RPMI8226 (cell line): Measurements from ENCODE around the gene IFNL3.

Source experiments
- DNase-seq: peaks from one replicate; pipeline ENCODE4 v3.0.0-alpha.2; 2015

The IFNL3 gene

DNA sequence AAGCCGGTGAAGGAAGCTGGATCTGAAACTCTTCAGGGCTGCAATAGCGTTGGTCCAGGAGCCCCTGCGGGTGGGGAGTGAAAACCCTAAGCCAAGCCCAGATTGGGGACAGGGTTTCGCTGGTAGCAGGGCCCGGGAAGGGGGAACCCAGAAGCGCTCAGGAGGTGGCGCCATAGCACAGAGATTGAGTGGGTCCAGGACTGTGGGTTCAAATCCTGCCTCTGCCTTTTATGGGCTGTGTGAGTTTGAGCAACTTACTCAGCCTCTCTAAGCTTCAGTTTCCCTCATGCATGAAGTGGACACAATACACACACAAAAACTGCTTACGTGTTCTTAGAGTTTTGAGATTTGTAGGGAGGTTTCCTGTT, 32.4 kb downstream of the IFNL3 start:
- peak; percentile 47 for DNase-seq

DNA sequence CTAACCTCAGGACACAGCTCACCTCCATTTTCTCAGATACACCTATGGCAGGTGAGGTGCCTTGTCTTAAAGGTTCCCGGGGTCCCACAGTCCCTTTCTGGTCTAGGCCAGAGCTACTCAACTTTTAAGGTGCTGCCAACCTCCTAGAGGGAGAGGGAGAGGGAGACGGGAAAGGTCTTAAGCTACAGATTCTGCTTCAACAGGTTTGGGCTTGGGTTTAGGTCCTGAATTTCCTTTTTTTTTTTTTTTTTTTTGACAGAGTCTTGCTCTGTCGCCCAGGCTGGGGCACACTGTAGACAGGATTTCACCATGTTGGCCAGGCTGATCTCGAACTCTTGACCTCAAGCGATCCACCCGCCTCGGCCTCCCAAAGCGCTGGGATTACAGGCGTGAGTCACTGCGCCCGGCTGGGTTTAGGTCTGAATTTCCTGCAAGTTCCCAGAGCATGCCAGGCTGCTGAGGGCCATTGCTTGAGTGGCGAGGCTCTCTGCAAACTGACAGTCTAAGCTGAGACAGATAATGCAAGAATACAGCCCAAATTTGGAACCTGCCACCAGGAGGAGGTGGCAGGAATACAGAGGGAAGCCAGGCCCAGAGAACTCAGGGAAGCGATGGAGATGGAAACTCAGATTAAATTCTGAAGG, 33.0 kb downstream of the IFNL3 start:
- DNase-seq: no peak

DNA sequence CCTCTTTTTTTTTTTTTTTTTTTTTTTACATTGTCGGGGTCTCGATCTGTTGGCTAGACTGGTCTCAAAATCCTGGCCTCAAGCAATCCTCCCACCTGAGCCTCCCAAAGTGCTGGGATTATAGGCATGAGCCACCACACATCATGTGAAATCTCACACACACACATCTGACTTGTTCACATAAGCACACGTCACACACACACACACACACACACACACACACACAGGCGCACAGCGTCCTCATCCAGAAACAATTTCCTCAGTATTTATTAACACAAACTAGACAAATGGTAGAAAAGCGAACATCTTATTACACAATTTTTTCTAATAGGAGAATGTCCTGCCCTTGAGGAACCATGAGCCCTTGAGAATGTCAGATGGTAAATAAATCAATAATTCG, 35.6 kb downstream of the IFNL3 start:
- no peak for DNase-seq

DNA sequence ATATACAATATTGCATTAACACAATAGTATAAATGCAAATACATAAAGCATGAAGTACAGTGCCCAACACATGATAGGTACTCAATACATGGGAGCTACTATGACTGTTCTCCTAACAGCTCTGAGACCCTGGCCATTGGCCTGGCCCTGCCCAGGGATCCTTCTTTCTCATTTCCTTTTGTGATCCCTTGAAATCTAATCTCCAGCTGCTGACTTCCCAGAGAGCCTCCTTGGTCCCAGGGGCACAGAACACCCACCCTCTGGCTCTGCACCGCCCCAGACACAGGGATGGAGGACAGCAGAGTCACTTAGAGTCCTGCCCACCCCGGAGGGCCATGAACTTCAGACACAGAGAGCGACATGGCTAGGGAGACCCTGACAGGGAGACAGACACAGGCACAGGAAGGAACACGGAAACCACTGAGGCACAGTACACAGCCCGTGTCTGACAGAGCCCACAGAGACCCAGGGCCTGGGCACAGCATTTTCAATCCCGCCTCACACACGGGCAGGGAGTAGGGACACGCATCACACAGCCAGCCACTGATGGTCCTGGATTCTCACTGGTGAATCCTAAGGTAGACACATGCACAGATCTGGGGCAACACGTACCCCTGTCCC, 36.5 kb downstream of the IFNL3 start:
- DNase-seq: no peak

DNA sequence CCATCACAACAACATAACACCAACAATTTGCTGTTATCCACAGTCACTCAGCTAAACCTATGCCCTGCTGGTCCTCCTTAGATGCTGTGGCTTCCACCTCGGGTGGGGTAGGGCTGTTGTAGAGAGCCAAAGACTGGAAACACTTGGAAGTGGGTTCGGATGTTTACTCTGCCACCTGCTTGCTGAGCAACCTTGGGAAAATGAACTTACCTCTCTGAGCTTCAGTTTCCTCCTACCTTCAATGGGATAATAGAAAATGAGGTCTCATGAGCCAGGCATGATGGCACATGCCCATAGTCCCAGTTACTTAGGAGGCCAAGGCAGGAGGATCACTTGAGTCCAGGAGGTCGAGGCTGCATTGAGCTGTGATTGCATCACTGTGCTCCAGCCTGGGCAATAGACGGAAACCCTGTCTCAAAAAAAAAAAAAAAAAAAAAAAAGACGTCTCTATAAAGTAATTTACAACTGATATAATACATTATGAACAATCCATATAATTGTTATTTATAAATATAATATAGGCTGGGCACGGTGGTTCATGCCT, 37.4 kb downstream of the IFNL3 start:
- no peak for DNase-seq

DNA sequence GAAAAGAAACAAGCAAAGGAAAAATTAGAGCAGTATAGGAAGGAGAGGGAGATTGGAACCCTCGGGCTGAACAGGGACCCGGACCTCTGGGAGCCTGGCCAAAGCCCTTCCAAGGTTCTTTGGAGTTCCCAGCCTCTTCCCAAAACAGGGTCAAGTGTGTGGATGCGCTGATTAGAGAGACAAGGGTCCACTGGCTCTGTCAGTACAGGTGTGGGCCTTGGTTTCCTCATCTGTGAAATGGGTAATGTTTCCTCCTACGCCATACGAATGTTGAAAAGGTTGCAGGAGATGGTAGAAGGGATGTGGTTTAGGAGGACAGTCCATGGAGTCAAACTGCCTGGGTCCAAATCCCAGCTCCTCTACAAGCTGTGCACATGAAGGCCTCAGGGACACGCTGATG, 38.7 kb downstream of the IFNL3 start:
- DNase-seq: no peak

DNA sequence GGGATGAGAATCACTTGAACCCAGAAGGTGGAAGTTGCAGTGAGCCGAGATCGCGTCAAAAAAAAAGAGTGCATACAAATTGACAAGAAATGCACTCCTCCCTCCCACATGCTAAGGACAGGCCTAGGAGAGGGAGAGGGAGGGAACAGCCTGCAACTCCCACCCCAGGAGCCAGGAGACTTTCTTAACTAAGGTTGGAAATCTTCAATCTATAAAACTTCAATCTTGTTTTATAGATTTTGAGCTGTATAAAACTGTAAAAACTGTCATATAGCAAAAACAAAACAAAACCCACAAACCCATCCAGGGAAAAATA, 39.4 kb downstream of the IFNL3 start:
- no peak for DNase-seq

DNA sequence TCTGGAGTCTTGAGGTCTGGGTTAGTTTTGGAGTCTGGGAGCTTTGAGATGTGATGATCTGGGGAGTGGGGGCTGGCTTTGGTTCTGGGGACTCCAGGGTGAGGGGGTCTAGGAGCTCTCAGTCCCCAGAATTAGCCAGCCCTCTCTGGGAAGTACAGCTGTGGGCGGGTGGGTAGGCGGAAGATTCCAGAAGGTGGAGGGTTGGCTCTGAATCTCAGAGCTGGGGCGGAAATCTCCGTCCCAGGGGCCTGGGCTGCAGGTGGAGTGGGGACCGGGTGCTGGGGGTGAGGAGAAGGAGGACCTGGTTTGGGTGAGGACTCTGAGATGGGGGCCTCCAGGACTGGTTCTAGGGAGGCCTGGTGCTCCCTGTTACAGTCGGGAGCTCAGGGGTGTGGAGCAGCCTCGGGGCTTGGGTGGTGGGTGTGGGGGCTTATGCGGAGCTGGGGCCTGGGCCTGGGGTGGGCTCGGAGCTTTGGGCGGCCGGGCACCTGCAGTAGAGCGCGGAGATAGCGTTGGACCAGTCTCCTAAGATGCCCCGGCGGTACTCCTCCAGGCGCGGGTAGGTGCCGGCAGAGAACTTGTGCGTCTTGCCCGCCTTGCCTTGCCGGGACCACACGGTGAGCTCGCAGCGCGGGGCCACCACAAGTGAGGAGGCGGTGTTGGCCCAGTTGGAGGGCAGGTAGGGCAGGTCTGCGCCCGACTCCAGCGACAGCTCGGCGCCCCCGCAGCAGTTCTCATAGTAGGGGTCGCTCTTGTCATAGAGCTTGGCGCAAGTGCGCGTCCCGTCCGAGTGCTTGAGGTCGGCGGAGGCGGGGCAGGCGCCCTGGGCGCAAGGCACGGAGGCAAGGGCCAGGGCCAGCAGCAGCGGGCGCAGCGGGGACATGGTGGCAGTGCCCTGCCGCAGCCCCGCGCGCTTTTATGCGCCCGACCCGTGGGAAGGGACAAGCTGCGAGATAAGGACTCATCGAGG, 41.1 kb downstream of the IFNL3 start, which contains the start of gene SYCN:
TSS of gene SYCN (minus strand) at position 892 of the 970 bp plus-strand sequence. CDS start at position 883, 9 bp downstream.
- DNase-seq: no peak

DNA sequence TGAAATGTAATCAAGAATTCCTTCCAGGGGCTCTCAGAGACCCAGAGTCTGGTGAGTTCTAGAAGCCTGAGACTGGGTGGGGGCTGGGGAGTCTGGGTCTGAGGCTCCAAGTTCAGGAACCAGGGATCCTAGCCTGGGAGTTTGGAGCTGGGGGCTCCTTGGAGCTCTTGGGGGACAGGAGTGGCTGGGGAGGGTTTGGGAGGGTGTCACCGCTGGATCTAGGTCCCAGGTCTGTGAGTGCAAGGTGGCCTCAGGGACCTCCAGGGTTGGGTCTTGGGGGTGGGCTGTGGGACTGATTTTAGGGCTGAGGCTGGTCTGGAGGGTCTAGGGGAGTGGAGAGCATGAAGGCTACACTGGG, 41.8 kb downstream of the IFNL3 start:
- no peak for DNase-seq

DNA sequence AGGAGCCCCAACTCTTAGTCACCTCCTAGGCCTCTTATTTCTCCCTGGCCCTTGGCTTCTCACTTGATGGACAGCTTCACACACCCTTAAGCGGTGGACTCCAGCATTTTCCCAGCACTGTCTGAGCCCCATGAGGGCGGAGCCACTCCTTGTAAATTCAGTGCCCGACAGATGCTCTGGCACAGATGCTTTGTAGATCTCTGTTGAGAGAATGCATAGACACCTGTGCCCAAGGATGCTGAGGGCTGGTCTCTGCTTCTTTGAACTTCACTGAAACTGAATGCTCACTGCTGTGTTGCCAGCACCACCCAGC, 44.0 kb downstream of the IFNL3 start:
- DNase-seq: no peak

DNA sequence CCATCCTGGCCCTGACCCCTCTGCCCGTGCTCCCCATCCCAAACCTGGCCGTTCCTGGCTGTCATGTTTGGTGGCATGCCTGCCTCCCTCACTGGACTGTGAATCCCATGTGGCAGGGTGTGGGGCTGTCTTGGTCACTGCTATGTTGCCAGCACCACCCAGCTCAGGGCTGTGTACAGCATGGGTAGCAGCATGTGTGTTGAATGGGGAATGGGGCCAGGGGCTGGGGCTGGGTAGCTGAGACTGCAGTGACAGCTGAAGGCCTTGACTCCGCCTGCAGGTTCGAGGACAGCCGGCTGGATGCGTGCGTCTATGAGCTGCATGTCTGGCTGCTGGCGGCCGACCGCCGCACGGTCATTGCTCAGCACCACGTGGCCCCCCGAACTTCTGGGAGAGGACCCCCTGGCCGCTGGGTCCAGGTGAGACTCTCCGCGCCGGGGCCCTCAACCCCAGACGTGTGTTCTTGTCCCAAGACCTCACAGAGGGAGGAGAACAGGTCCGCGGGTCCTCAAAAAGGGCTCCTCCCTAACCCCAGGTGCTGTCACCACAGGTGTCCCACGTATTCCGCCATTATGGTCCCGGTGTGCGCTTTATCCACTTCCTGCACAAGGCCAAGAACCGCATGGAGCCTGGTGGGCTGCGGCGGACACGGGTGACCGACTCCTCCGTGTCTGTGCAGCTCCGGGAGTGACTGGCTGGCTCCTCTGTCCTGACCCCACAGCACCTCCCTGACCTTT, 44.6 kb downstream of the IFNL3 start:
- DNase-seq: no peak

DNA sequence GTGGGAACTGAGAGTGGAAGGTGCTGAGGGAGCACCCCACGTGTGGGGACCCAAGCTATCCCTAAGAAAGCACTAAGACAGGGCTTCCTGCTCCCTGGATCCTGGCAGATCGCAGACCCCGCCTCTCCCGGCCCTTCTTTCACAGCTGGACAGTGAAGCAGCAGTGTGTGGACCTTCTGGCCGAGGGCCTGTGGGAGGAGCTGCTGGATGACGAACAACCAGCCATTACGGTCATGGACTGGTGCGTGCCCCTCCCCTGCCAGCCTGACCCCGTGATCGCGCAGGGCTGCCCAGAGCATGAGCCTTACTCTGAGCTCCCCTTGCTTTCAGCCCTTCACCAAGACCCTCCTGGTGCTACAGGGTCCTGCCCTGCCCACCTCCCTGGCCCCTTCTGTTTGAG, 45.8 kb downstream of the IFNL3 start:
- DNase-seq: no peak

DNA sequence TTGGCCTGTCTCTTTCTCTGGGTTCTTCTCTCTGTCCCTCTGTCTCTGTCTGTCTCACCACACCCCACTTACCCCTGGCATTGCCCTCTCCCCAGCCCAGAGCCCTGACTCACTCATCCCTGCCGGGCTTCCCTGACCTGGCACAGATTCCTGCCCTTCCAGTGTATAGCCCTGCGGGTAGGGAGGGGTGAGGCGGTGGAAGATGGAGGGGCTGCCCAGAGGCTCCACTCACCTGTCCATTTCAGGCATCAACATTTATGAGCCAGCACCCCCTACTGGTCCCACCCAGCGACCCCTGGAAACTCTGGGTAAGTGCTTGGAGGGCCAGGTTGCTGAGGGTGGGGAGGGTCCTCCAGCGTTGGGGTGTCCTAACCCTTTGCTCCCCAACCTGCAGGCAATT, 47.0 kb downstream of the IFNL3 start:
- no peak for DNase-seq

DNA sequence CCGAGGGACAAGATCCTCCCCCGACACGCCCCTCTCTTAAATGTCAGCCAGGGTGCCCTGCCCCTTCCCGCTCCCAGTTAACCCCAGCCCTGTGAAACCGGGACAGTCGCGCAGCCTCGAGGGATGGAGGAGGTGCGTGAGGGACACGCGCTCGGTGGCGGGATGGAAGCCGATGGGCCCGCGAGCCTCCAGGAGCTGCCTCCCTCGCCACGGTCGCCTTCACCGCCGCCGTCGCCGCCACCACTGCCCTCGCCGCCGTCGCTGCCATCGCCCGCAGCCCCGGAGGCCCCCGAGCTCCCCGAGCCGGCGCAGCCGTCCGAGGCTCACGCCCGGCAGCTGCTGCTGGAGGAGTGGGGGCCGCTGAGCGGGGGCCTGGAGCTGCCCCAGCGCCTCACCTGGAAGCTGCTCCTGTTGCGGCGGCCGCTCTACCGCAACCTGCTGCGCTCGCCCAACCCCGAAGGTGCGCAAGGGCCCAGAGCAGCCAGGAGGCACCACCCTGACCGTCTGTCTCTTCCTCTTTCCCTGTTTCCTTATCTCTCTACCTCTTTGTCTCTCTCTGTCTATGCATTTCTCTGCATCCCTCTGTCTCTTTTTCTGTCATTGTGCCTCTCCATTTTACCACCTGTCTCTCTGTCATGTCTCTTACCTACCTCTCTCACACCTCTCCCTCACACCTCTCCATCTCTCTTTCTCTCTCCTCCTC, 47.8 kb downstream of the IFNL3 start, which contains the start of gene NCCRP1:
TSS of gene NCCRP1 (plus strand) at position 105 of the 703 bp plus-strand sequence. CDS start at position 124, 19 bp downstream.
- peak; percentile 9 for DNase-seq

DNA sequence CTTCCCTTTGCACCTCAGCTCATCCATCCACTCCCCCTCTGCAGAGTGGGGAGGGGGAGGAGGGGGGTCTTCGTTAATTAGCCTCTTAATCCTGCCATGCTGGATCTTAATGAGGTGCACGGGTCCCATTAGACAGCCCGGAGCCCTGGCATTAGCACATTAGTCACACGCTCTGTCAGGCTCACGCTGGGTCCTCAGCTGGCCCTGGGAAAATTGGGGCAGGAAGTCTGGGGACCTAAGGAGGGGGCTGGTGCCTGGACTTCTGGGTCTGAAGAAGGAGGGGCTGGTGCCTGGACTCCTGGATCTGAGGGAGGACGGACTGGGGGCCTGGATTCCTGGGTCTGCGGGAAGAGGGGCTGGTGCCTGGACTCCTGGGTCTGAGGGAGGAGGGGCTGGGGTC, 48.5 kb downstream of the IFNL3 start:
- no peak for DNase-seq

DNA sequence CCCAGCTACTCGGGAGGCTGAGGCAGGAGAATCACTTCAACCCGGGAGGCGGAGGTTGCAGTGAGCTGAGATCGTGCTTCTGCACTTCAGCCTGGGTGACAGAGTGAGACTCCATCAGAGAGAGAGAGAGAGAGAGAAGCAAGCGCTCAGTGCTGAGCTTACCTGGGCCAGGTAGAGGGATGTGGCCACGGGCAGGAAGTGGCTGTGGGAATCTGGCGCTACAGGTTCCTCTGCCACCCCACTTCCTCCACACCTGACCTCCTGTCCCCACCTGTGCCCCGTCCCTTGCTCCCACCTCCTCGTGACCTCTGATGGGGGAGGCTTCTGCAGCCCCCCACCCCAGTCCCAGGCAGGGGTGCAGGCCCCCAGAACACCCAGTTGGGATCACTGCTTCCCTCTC, 49.1 kb downstream of the IFNL3 start:
- no peak for DNase-seq

DNA sequence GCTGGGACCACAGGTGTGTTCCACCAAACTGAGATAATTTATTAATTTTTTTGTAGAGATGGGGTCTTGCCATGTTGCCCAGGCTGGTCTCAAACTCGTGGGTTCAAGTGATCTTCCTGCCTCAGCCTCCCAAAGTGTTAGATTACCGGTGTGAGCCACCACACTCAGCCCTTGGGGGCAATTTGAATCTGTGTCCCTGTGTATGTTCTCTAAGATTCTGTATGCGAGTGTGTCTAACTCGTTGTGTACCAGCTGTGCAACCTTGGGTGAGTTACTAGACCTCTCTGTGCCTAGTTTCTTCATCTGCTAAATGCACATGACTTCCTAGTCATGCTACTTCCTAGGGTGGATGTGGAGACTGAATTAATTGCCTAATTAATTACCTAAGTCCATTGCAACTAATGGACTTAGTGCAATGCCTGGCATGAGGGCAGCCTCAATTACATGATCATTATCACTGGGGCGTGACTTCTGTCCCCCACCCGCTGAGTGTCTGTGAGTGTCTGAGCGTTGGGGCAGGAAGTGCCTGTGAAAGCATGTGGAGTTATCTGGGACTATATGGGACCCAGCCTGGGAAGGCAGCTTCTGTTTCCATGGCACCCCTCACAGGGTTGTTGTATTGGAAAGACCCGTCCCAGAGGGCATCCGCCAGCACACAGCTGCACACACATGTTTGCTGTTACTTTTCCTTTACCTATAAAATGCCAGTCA, 49.8 kb downstream of the IFNL3 start:
- no peak for DNase-seq

DNA sequence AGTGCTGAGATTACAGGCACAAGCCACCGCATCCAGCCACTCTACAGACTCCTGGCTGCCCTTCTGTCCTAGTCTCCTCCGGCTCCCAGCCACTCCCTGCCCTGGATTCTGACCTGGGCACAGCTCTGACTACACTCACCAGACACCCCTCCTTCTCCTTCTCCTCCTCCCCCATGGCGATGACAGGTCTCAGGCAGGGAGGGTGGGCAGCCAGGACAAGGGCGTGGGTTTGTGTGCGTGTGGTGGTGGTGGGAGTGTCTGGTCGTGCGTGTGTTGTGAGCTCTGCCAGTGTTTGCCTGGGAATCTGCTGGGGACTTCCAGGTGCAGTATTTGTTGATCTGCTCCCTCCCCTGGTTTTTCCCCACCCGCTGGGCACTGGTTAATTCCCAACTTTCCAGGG, 51.0 kb downstream of the IFNL3 start:
- DNase-seq: no peak
